HCT116 (cell line): ENCODE data around the gene SECTM1. TPM values are rescaled to one million over a fixed set of nuclear protein-coding genes. Genes with fewer than 3 reads are reported as not detected.

Experiments used
- ATAC-seq: fragments of 200-7000 bp; cut with Tn5 transposase; 2 replicates; pipeline ENCODE4 v1.9.1; 2020; ENCODE audit warnings: mild to moderate bottlenecking, moderate library complexity
- BruUV-seq: library from RNA; stranded (reverse); fragments of 400-500 nt; replicated peaks from 2 replicates; lab custom pipeline; 2021; lab: Mats Ljungman, UMichigan
- CTCF ChIA-PET: fragments of 300-600 bp; sonication (Branson Sonifier 250); formaldehyde crosslinking; loops from one replicate; lab custom pipeline; 2021; ENCODE audit warnings: antibody characterized with exemption; lab: Charles Lee
- POLR2A ChIA-PET: fragments of 300-600, 350-600 bp; sonication (Branson Sonifier 250); formaldehyde crosslinking; loops from one replicate; lab custom pipeline; 2021; ENCODE audit warnings: antibody characterized with exemption; lab: Charles Lee
- RAD21 ChIA-PET, 2 experiments: fragments of 300-600 bp; sonication (Branson Sonifier 250); formaldehyde crosslinking; loops; one replicate each; lab custom pipeline; 2023; ENCODE audit warnings: low total read pairs in 2 of 2; ENCODE audit not compliant: uncharacterized antibody in 2 of 2, unreplicated experiment in 2 of 2, low non-redundant PET in 1 of 2; lab: Charles Lee
- DNase-seq: peaks from one replicate; pipeline ENCODE4 v3.0.0-alpha.2; 2010; ENCODE audit warnings: low read depth, low spot score
- H2AFZ ChIP-seq: fragments of 200-600 bp; shearing (Covaris generic), sonication (generic); 2 replicates; pipeline ENCODE4 v1.6.1; 2017; ENCODE audit warnings: low read depth, mixed run types, mixed read lengths, antibody characterized with exemption, low read length; ENCODE audit not compliant: poor library complexity, severe bottlenecking
- H3K27ac ChIP-seq: 2 replicates; pipeline ENCODE4 v1.5.1; 2012; ENCODE audit warnings: low read depth, low read length
- H3K27me3 ChIP-seq: fragments of 200-600 bp; sonication (generic); 2 replicates; pipeline ENCODE4 v1.6.1; 2016; ENCODE audit warnings: mixed run types, low read length, mixed read lengths; ENCODE audit not compliant: insufficient read depth
- H3K36me3 ChIP-seq, 2 experiments: fragments of 200-500 bp in 1 of 2; fragments of 200-600 bp in 1 of 2; sonication (Bioruptor generic) in 1 of 2; sonication (generic) in 1 of 2; 2 replicates each; pipeline versions ENCODE4 v1.5.1 to v1.6.1; 2014 to 2016; ENCODE audit warnings: low read length in 2 of 2, inconsistent platforms in 1 of 2, mixed read lengths in 1 of 2, mixed run types in 1 of 2; ENCODE audit not compliant: insufficient read depth in 2 of 2, control insufficient read depth in 1 of 2
- H3K4me1 ChIP-seq, 2 experiments: fragments of 200-600 bp in 1 of 2; sonication (generic) in 1 of 2; 2 replicates each; pipeline versions ENCODE4 v1.5.1 to v1.6.1; 2012 to 2017; ENCODE audit warnings: low read length in 2 of 2, inconsistent platforms in 1 of 2, mild to moderate bottlenecking in 1 of 2, mixed read lengths in 1 of 2, mixed run types in 1 of 2, moderate library complexity in 1 of 2; ENCODE audit not compliant: insufficient read depth in 2 of 2, control insufficient read depth in 1 of 2
- H3K4me2 ChIP-seq: fragments of 200-600 bp; sonication (generic); 2 replicates; pipeline ENCODE4 v1.6.1; 2017; ENCODE audit warnings: mixed run types, low read length, mixed read lengths
- H3K4me3 ChIP-seq, 2 experiments: fragments of 200-600 bp in 1 of 2; sonication (generic) in 1 of 2; replicated peaks in 1 of 2; 2 replicates each; pipeline ENCODE4 v1.5.1; 2011 to 2016; ENCODE audit warnings: low read length in 2 of 2, control low read depth in 1 of 2, low read depth in 1 of 2, mild to moderate bottlenecking in 1 of 2, mixed read lengths in 1 of 2, mixed run types in 1 of 2
- H3K79me2 ChIP-seq: fragments of 200-600 bp; sonication (generic); 2 replicates; pipeline ENCODE4 v1.6.1; 2017; ENCODE audit warnings: mild to moderate bottlenecking, mixed run types, low read length, moderate library complexity, mixed read lengths; ENCODE audit not compliant: insufficient read depth
- H3K9ac ChIP-seq: fragments of 200-600 bp; sonication (generic); 2 replicates; pipeline ENCODE4 v1.6.1; 2016; ENCODE audit warnings: low read length, mixed read lengths
- H3K9me2 ChIP-seq: fragments of 200-600 bp; sonication (generic), shearing (Covaris generic); 2 replicates; pipeline ENCODE4 v1.6.1; 2017; ENCODE audit warnings: mixed run types, mild to moderate bottlenecking, moderate library complexity; ENCODE audit not compliant: insufficient read depth
- H3K9me3 ChIP-seq, 2 experiments: fragments of 200-500 bp in 1 of 2; fragments of 200-600 bp in 1 of 2; sonication (Bioruptor generic) in 1 of 2; sonication (generic) in 1 of 2; 2 replicates each; pipeline ENCODE4 v1.6.1; 2014 to 2017; ENCODE audit warnings: low read length in 2 of 2, mixed read lengths in 2 of 2, inconsistent platforms in 1 of 2, low read depth in 1 of 2, mild to moderate bottlenecking in 1 of 2, mixed run types in 1 of 2, moderate library complexity in 1 of 2; ENCODE audit not compliant: control insufficient read depth in 1 of 2, insufficient read depth in 1 of 2
- H4K20me1 ChIP-seq: fragments of 200-600 bp; sonication (generic), shearing (Covaris generic); 2 replicates; pipeline ENCODE4 v1.6.1; 2017; ENCODE audit warnings: mixed run types, mild to moderate bottlenecking, moderate library complexity; ENCODE audit not compliant: insufficient read depth
- EZH2phosphoT487 ChIP-seq: fragments of 200-600 bp; IDR thresholded peaks from 2 replicates; pipeline ENCODE4 v1.6.1; 2018; ENCODE audit warnings: antibody characterized with exemption, borderline replicate concordance
- FOSL1 ChIP-seq: IDR thresholded peaks from 2 replicates; pipeline ENCODE4 v1.6.1; 2012; ENCODE audit warnings: low read depth
- JUND ChIP-seq: IDR thresholded peaks from 2 replicates; pipeline ENCODE4 v1.6.1; 2012
- POLR2AphosphoS5 ChIP-seq: IDR thresholded peaks from 2 replicates; pipeline ENCODE4 v1.6.1; 2011; ENCODE audit warnings: mild to moderate bottlenecking, low read depth, low read length, moderate library complexity
- RAD21 ChIP-seq: IDR thresholded peaks from 2 replicates; pipeline ENCODE4 v1.6.1; 2012; ENCODE audit warnings: low read depth, mild to moderate bottlenecking
- SIN3A ChIP-seq: IDR thresholded peaks from 2 replicates; pipeline ENCODE4 v1.6.1; 2012; ENCODE audit warnings: low read depth
- SP1 ChIP-seq: IDR thresholded peaks from 2 replicates; pipeline ENCODE4 v1.6.1; 2012; ENCODE audit warnings: low read depth
- TCF7L2 ChIP-seq: IDR thresholded peaks from 2 replicates; pipeline ENCODE4 v1.7.0; 2011; ENCODE audit warnings: borderline replicate concordance, inconsistent platforms; ENCODE audit not compliant: insufficient read depth, insufficient read length; ENCODE audit errors: extremely low read depth
- YY1 ChIP-seq: IDR thresholded peaks from 2 replicates; pipeline ENCODE4 v1.6.1; 2011; ENCODE audit warnings: low read length, low read depth, moderate library complexity, mild to moderate bottlenecking; ENCODE audit not compliant: insufficient replicate concordance; ENCODE audit errors: extremely low read depth
- ZNF274 ChIP-seq: fragments of 200-500 bp; sonication (Bioruptor generic); IDR thresholded peaks from 2 replicates; pipeline ENCODE4 v1.6.1; 2014; ENCODE audit warnings: mild to moderate bottlenecking, low read depth, low read length, inconsistent platforms
- intact Hi-C: fragments of 100-400 bp; cut with micrococcal nuclease; formaldehyde crosslinking; loops from 2 replicates; pipeline ENCODE4 v1.10.0; 2022
- total RNA-seq: library from RNA; stranded (reverse); gene quantifications from one replicate; pipeline ENCODE4 v1.2.1, GENCODE V29; 2021; ENCODE audit not compliant: unreplicated experiment
- TF ChIP-seq, protein P1 (sequence below): IDR thresholded peaks from 2 replicates; pipeline ENCODE4 v1.6.1; 2012
- TF ChIP-seq, protein P2 (sequence below): IDR thresholded peaks from 2 replicates; pipeline ENCODE4 v1.6.1; 2011; ENCODE audit warnings: mild to moderate bottlenecking, low read length, moderate library complexity; ENCODE audit not compliant: insufficient replicate concordance; ENCODE audit errors: extremely low read depth
- TF ChIP-seq, protein P3 (sequence below): IDR thresholded peaks from 2 replicates; pipeline ENCODE4 v1.6.1; 2012
- TF ChIP-seq, protein P4 (sequence below), 3 experiments: fragments of 200-600 bp in 1 of 3; sonication (generic) in 1 of 3; IDR thresholded peaks in 2 of 3; conservative IDR thresholded peaks in 1 of 3; 2 replicates each; pipeline ENCODE4 v1.5.1; 2012 to 2017; ENCODE audit warnings: low read depth in 2 of 3, low read length in 2 of 3, antibody characterized with exemption in 1 of 3, borderline replicate concordance in 1 of 3, control low read depth in 1 of 3, mild to moderate bottlenecking in 1 of 3, mixed read lengths in 1 of 3, mixed run types in 1 of 3, moderate library complexity in 1 of 3; ENCODE audit not compliant: insufficient read depth in 1 of 3

SECTM1 gene
- total RNA-seq, 1 experiment from 2014 or later = 6.8 TPM

DNA sequence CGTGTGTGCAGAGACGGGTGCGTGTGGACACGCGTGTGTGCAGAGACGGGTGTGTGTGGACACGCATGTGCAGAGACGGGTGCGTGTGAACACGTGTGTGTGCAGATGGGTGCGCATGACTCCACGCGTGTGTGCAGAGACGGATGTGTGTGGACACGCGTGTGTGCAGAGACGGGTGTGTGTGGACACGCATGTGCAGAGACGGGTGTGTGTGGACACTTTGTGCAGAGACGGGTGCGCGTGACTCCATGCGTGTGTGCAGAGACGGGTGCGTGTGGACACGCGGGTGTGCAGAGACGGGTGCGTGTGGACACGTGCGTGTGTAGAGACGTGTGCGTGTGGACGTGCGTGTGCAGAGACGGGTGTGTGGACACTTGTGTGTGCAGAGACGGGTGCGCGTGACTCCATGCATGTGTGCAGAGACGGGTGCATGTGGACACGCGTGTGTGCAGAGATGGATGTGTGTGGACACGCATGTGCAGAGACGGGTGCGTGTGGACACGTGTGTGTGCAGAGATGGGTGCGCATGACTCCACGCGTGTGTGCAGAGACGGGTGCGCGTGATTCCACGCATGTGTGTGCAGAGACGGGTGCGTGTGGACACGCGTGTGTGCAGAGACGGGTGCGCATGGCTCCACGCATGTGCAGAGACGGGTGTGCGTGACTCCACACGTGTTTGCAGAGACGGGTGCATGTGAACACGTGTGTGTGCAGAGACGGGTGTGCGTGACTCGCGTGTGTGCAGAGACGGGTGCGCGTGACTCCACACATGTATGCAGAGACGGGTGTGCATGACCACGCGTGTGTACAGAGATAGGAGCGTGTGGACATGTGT lies 14.6 kb downstream of the SECTM1 start (continued):
- TF ChIP-seq, protein P1, sequence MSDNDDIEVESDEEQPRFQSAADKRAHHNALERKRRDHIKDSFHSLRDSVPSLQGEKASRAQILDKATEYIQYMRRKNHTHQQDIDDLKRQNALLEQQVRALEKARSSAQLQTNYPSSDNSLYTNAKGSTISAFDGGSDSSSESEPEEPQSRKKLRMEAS = no peak
- TF ChIP-seq, protein P2, sequence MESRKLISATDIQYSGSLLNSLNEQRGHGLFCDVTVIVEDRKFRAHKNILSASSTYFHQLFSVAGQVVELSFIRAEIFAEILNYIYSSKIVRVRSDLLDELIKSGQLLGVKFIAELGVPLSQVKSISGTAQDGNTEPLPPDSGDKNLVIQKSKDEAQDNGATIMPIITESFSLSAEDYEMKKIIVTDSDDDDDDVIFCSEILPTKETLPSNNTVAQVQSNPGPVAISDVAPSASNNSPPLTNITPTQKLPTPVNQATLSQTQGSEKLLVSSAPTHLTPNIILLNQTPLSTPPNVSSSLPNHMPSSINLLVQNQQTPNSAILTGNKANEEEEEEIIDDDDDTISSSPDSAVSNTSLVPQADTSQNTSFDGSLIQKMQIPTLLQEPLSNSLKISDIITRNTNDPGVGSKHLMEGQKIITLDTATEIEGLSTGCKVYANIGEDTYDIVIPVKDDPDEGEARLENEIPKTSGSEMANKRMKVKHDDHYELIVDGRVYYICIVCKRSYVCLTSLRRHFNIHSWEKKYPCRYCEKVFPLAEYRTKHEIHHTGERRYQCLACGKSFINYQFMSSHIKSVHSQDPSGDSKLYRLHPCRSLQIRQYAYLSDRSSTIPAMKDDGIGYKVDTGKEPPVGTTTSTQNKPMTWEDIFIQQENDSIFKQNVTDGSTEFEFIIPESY = no peak

DNA sequence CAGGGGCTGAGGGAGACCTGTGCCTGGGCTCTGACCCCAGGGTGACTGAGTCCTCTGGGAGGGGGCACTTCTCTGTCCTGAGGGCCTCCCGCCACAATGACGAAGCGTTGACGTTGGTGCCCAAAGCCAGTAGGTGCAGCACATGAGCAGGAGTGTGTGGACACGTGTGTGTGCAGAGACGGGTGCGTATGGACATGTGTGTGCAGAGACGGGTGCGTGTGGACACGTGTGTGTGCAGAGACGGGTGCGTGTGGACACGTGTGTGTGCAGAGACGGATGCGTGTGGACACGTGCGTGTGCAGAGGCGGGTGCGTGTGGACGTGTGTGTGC lies 15.4 kb downstream of the SECTM1 start:
- BruUV-seq = no TSS peak
- ATAC-seq = no peak
- CTCF ChIA-PET = no interaction called here
- no peak for TF ChIP-seq JUND
- TF ChIP-seq EZH2phosphoT487 = no peak
- TF ChIP-seq, protein P3, sequence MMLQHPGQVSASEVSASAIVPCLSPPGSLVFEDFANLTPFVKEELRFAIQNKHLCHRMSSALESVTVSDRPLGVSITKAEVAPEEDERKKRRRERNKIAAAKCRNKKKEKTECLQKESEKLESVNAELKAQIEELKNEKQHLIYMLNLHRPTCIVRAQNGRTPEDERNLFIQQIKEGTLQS = no peak
- TF ChIP-seq, protein P2 = no peak
- TF ChIP-seq SIN3A = no peak
- TF ChIP-seq POLR2AphosphoS5 = no peak
- no peak for TF ChIP-seq RAD21
- TF ChIP-seq SP1 = no peak
- no peak for TF ChIP-seq ZNF274
- TF ChIP-seq, protein P1 = no peak
- TF ChIP-seq FOSL1 = no peak
- no peak for TF ChIP-seq TCF7L2
- TF ChIP-seq, protein P4, sequence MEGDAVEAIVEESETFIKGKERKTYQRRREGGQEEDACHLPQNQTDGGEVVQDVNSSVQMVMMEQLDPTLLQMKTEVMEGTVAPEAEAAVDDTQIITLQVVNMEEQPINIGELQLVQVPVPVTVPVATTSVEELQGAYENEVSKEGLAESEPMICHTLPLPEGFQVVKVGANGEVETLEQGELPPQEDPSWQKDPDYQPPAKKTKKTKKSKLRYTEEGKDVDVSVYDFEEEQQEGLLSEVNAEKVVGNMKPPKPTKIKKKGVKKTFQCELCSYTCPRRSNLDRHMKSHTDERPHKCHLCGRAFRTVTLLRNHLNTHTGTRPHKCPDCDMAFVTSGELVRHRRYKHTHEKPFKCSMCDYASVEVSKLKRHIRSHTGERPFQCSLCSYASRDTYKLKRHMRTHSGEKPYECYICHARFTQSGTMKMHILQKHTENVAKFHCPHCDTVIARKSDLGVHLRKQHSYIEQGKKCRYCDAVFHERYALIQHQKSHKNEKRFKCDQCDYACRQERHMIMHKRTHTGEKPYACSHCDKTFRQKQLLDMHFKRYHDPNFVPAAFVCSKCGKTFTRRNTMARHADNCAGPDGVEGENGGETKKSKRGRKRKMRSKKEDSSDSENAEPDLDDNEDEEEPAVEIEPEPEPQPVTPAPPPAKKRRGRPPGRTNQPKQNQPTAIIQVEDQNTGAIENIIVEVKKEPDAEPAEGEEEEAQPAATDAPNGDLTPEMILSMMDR (IDR thresholded peaks at IDR 0.05 in 2 of 3, conservative IDR thresholded peaks at IDR 0.05 in 1 of 3; ENCODE audit: borderline replicate concordance in 1 of 3, insufficient read depth in 1 of 3, low read depth in 2 of 3, low read length in 2 of 3) = no peak
- TF ChIP-seq YY1 = no peak

More for the DNA sequence above, 15.4 kb downstream of the SECTM1 start:
- Histone ChIP-seq H3K4me2 (no peak overlapping the region), H4K20me1 (no peaks in the 10 kb centered on the region), H3K9me3 (peaks cover 0 to 21% of the 10 kb centered on the region in 2 experiments; a peak in 1 of 4 replicates), H3K4me3 (no peak overlapping the region), H3K9me2 (no peaks in the 10 kb centered on the region), H3K36me3 (no peaks in the 10 kb centered on the region), H3K9ac (no peak overlapping the region), H3K27ac (peak overlapping the region; percentile 4; the same call in 1 of the 2 replicates), H3K27me3 (no peaks in the 10 kb centered on the region), H2AFZ (no peak overlapping the region), H3K79me2 (no peaks in the 10 kb centered on the region), H3K4me1 (peaks cover 0 to 5% of the 10 kb centered on the region in 2 experiments; a peak in 1 of 4 replicates)
- ChIA-PET POLR2A (no interaction called here), RAD21 (no interaction called here)
- intact Hi-C loops = no loop called here
- no peak for DNase-seq
